Progenitor cell of endocrine pancreas (in vitro differentiated cells): ENCODE data around the gene CEP57L1. TPM values are rescaled to one million over a fixed set of nuclear protein-coding genes. Genes with fewer than 3 reads are reported as not detected.

Experiments
- DNase-seq: peaks from one replicate; pipeline ENCODE4 v3.0.0; 2021; ENCODE audit warnings: low spot score; ENCODE audit not compliant: unreplicated experiment
- H3K27ac Mint-ChIP-seq: 2 replicates; pipeline ENCODE4 v1.8.0; 2021; ENCODE audit warnings: mild to moderate bottlenecking, moderate library complexity, mixed read lengths
- H3K27me3 Mint-ChIP-seq: 2 replicates; pipeline ENCODE4 v1.8.0; 2021; ENCODE audit warnings: mixed read lengths
- H3K36me3 Mint-ChIP-seq: 2 replicates; pipeline ENCODE4 v1.8.0; 2022; ENCODE audit warnings: mixed read lengths; ENCODE audit not compliant: insufficient read depth
- H3K4me1 Mint-ChIP-seq: 2 replicates; pipeline ENCODE4 v1.8.0; 2021; ENCODE audit warnings: low read depth, mixed read lengths
- H3K4me3 Mint-ChIP-seq: 2 replicates; pipeline ENCODE4 v1.8.0; 2021; ENCODE audit warnings: low read depth, mild to moderate bottlenecking, moderate library complexity, mixed read lengths
- H3K9me3 Mint-ChIP-seq: 2 replicates; pipeline ENCODE4 v1.8.0; 2021; ENCODE audit warnings: low read depth, mixed read lengths
- total RNA-seq: library from RNA; stranded (reverse); gene quantifications from 2 replicates; pipeline ENCODE4 v1.2.1, GENCODE V29; 2021
- TF ChIP-seq, protein P1 (sequence below): fragments of 200-600 bp; sonication (generic); IDR thresholded peaks from one replicate; pipeline ENCODE4 v1.5.0; 2021; ENCODE audit warnings: antibody characterized with exemption, mild to moderate bottlenecking; ENCODE audit not compliant: unreplicated experiment

The CEP57L1 gene
- total RNA-seq, 1 donor from 2014 or later: 11.4 TPM

DNA sequence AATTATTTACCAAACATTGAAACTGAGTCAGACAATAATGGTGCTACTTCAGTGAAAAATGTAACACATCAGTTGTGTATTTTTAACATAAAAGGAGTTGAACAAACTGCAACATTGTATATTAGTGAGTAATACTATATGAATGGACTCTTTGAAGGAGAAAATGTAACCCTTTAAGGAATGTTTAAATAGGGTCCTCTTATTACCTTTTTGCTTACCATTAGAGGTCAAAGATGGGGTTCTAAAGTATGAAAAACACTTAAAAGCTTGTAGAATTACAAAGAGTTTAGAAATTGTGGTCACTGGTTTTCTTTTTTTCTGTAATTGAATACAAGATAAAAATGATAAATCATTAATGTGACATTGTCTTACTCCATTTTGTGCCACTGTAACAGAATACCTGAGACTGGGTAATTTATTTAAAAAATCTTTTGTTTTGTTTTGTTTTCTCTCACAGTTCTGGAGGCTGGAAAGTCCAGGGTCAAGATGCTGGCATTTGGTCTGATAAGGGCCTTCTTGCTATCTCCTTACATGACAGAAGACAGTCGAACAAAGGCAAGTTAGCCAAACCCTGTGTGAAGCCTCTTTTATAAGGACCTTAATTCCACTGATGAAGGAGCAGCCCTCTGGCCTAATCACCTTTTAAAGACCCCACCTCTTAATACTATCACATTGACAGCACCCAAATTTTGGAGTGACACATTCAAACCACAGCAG, 43.8 kb upstream of the CEP57L1 start:
- Mint-ChIP-seq H3K4me1 (peaks cover 13% of the 10 kb centered on the region), H3K27ac (no peak overlapping the region)

DNA sequence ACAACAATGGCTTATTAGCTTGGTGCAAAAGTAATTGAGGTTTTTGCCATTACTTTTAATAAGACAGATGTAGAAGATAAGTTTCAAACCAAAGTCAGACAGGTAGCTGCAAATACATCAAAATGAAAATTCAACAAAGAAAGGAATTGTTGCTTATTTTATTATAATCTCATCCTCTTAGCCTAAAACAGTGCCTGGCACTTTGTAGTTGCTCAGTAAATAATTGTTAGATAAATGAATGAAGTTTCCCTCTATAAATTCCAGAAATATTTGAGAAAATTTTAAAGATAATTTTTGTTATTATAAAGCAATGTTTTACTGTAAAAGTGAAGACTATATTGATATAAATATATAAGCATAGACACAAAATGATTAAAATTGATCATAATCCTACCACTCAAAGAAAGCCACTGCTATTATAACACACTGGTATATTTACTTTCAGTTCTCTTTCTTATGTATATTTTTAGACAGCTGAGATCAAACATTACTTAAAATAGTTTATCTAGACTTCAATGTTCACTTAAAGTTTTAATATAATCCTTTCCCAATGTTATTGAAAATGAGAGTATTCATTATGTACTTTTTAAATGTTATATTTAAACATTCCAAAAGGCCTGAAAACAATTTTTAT, 43.2 kb upstream of the CEP57L1 start:
- peaks cover 7% of the 10 kb centered on the region for H3K9me3 Mint-ChIP-seq
- H3K4me1 Mint-ChIP-seq: peaks cover 13% of the 10 kb centered on the region
- H3K27ac Mint-ChIP-seq: no peak overlapping the region
- H3K4me3 Mint-ChIP-seq: no peak overlapping the region
- TF ChIP-seq, protein P1, sequence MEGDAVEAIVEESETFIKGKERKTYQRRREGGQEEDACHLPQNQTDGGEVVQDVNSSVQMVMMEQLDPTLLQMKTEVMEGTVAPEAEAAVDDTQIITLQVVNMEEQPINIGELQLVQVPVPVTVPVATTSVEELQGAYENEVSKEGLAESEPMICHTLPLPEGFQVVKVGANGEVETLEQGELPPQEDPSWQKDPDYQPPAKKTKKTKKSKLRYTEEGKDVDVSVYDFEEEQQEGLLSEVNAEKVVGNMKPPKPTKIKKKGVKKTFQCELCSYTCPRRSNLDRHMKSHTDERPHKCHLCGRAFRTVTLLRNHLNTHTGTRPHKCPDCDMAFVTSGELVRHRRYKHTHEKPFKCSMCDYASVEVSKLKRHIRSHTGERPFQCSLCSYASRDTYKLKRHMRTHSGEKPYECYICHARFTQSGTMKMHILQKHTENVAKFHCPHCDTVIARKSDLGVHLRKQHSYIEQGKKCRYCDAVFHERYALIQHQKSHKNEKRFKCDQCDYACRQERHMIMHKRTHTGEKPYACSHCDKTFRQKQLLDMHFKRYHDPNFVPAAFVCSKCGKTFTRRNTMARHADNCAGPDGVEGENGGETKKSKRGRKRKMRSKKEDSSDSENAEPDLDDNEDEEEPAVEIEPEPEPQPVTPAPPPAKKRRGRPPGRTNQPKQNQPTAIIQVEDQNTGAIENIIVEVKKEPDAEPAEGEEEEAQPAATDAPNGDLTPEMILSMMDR: no peak
- no peak for DNase-seq
- H3K36me3 Mint-ChIP-seq: peaks cover 8% of the 10 kb centered on the region
- no peaks in the 10 kb centered on the region for H3K27me3 Mint-ChIP-seq

More for the DNA sequence above, 43.8 kb upstream of the CEP57L1 start:
- H3K4me3 Mint-ChIP-seq: no peak overlapping the region
- peaks cover 7% of the 10 kb centered on the region for H3K9me3 Mint-ChIP-seq
- peaks cover 8% of the 10 kb centered on the region for H3K36me3 Mint-ChIP-seq
- no peak for DNase-seq
- TF ChIP-seq, protein P1: no peak
- H3K27me3 Mint-ChIP-seq: no peaks in the 10 kb centered on the region

DNA sequence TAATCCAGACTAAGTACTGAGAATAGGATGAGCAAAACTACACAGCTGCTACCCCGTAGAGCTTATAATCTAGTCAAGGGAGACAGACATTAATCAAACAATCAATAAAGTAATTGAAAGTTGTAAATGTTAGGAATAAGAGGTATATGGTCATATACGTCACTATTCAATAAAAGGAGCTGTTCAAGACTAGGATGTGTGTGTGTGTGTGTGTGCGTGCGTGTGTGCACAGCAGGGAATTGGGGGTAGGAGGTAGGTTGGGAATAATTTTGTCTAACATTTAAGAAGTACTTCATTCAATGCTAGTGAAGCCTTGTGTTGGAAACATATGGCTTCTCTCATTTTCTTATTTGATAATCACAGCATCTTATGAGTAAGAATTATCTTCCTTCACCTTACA, 42.5 kb upstream of the CEP57L1 start:
- no peak for DNase-seq
- Mint-ChIP-seq H3K27ac (no peak overlapping the region), H3K4me3 (no peak overlapping the region), H3K27me3 (no peaks in the 10 kb centered on the region), H3K9me3 (peaks cover 7% of the 10 kb centered on the region), H3K36me3 (peaks cover 8% of the 10 kb centered on the region), H3K4me1 (peaks cover 13% of the 10 kb centered on the region)
- TF ChIP-seq, protein P1: no peak

DNA sequence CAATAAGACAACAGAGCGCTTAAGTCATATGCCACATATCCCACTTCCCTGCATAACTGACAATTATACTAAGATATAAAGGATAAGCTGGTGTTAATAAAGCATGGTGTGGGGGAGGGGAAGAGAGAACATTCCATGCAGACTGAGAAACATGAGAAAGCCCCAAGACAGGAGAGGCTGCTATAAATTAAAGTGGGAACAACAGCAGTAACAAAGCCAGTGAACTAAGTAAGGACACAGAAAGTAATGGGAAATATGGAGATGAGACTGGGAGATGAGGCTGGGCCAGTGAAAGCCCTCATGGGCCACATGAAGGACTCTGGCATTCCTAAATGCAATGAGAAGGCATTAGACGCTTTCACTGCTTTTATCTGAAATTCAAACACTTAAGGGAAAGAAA, 42.0 kb upstream of the CEP57L1 start:
- Mint-ChIP-seq H3K4me1 (peaks cover 11% of the 10 kb centered on the region), H3K9me3 (peaks cover 7% of the 10 kb centered on the region), H3K36me3 (peaks cover 4% of the 10 kb centered on the region), H3K27ac (no peak overlapping the region), H3K4me3 (no peak overlapping the region), H3K27me3 (no peaks in the 10 kb centered on the region)
- no peak for DNase-seq
- TF ChIP-seq, protein P1: no peak

DNA sequence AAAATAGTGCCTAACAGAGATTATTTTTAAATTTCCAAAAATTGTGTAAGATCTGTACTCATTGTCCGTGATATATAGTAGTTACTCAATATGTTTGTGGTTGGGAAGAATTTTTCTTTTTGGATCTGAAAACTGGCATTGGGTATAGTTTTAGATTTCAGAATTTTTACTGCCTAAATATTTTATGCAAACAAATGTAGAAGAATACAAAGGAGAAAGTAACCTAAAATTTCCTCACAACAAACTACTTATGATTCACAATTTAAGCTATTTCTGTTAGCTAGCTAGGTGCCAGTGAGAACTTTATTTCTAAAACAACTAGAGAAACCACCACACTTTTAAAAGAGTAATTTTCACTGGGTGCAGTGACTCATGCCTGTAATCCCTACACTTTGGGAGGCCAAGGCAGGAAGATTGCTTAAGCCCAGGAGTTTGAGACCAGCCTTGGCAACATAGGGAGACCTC, 39.5 kb upstream of the CEP57L1 start:
- Mint-ChIP-seq H3K4me1 (peaks cover 12% of the 10 kb centered on the region), H3K4me3 (no peak overlapping the region), H3K9me3 (no peaks in the 10 kb centered on the region), H3K27me3 (no peaks in the 10 kb centered on the region), H3K36me3 (no peaks in the 10 kb centered on the region), H3K27ac (no peak overlapping the region)
- no peak for DNase-seq
- TF ChIP-seq, protein P1: no peak
